Measurements from ENCODE around the gene NOL3. TPM values are rescaled to one million over a fixed set of nuclear protein-coding genes. Genes with fewer than 3 reads are reported as not detected.

NOL3 gene
- total and polyA plus RNA-seq, 9 of the 15 experiments (the other 6 are each of a cell fraction or from before 2014, with no cell fraction given): 0.45 to 14.0 (median 5.4) TPM

DNA sequence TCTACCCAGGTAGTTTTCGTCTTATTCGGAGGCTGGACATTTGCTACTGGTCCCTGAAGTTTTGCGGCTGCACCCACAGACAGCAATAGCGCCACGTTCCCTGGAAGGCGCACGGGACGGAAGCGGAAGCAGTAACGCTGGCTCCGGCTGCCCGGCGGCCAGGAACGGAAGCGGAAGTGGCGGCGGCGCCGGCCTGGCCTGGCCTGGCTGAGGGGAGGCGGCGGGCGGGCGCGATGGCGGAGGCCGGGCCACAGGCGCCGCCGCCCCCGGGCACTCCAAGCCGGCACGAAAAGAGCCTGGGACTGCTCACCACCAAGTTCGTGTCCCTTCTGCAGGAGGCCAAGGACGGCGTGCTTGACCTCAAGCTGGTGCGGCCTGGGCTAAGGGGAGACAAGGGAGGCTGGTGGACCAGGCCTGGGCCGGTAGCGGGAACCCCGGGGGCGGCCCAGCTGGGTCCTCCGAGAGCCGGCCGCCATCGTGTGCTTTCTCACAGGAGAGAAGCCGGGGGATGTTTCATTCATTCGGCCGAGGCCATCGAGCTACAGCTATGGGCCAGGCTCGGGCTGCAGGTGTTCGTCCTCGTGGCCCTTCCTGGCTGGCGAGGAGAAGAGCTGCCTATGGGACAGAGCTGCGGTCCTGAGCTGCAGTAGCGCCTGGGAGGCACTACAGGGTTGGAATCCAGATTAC, 21.8 kb downstream of the NOL3 start, which contains the start of gene E2F4 (continued):
- TF ChIP-seq, protein P1, sequence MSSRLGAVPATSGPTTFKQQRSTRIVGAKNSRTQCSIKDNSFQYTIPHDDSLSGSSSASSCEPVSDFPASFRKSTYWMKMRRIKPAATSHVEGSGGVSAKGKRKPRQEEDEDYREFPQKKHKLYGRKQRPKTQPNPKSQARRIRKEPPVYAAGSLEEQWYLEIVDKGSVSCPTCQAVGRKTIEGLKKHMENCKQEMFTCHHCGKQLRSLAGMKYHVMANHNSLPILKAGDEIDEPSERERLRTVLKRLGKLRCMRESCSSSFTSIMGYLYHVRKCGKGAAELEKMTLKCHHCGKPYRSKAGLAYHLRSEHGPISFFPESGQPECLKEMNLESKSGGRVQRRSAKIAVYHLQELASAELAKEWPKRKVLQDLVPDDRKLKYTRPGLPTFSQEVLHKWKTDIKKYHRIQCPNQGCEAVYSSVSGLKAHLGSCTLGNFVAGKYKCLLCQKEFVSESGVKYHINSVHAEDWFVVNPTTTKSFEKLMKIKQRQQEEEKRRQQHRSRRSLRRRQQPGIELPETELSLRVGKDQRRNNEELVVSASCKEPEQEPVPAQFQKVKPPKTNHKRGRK (tag; IDR thresholded peaks at IDR 0.05): no peak
- TF ChIP-seq, protein P2, sequence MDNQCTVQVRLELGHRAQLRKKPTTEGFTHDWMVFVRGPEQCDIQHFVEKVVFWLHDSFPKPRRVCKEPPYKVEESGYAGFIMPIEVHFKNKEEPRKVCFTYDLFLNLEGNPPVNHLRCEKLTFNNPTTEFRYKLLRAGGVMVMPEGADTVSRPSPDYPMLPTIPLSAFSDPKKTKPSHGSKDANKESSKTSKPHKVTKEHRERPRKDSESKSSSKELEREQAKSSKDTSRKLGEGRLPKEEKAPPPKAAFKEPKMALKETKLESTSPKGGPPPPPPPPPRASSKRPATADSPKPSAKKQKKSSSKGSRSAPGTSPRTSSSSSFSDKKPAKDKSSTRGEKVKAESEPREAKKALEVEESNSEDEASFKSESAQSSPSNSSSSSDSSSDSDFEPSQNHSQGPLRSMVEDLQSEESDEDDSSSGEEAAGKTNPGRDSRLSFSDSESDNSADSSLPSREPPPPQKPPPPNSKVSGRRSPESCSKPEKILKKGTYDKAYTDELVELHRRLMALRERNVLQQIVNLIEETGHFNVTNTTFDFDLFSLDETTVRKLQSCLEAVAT (IDR thresholded peaks at IDR 0.05): peak in 1 of 2 experiments; percentile 56; a peak in 2 of 4 replicates
- TF ChIP-seq ZNF583 (CRISPR knock-in tag; IDR thresholded peaks at IDR 0.05) (0 out of 2 replicates have a peak, but pooled peaks have one; percentile 50), HCFC1 (IDR thresholded peaks at IDR 0.05; ENCODE audit: low read depth, low read length) (peak; percentile 78), SETDB1 (IDR thresholded peaks at IDR 0.05; ENCODE audit: low read length) (no peak), DDX20 (tag; IDR thresholded peaks at IDR 0.05; ENCODE audit: low read depth) (no peak), BHLHE40 (IDR thresholded peaks at IDR 0.05; ENCODE audit: low read length) (peak; percentile 95), ZNF445 (CRISPR knock-in tag; IDR thresholded peaks at IDR 0.05; ENCODE audit: low read depth) (no peak), CREM (IDR thresholded peaks at IDR 0.05; ENCODE audit: low read depth) (peak; percentile 83), NBN (IDR thresholded peaks at IDR 0.05; ENCODE audit: low read depth) (no peak), NRF1 (conservative IDR thresholded peaks at IDR 0.05 in 1 of 2, IDR thresholded peaks at IDR 0.05 in 1 of 2) (peak in 1 of 2 experiments; percentile 34; a peak in 2 of 4 replicates), NR2F6 (CRISPR knock-in tag; IDR thresholded peaks at IDR 0.05) (no peak), TBL1XR1 (IDR thresholded peaks at IDR 0.05; ENCODE audit: low read length in 2 of 2) (peak; percentile 18 to 62; a peak in 1 of 4 replicates)
- TF ChIP-seq, protein P3, sequence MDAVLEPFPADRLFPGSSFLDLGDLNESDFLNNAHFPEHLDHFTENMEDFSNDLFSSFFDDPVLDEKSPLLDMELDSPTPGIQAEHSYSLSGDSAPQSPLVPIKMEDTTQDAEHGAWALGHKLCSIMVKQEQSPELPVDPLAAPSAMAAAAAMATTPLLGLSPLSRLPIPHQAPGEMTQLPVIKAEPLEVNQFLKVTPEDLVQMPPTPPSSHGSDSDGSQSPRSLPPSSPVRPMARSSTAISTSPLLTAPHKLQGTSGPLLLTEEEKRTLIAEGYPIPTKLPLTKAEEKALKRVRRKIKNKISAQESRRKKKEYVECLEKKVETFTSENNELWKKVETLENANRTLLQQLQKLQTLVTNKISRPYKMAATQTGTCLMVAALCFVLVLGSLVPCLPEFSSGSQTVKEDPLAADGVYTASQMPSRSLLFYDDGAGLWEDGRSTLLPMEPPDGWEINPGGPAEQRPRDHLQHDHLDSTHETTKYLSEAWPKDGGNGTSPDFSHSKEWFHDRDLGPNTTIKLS (IDR thresholded peaks at IDR 0.05; ENCODE audit: borderline replicate concordance, low read depth): peak; percentile 64; the same call in 1 of the 2 replicates
- TF ChIP-seq, protein P4, sequence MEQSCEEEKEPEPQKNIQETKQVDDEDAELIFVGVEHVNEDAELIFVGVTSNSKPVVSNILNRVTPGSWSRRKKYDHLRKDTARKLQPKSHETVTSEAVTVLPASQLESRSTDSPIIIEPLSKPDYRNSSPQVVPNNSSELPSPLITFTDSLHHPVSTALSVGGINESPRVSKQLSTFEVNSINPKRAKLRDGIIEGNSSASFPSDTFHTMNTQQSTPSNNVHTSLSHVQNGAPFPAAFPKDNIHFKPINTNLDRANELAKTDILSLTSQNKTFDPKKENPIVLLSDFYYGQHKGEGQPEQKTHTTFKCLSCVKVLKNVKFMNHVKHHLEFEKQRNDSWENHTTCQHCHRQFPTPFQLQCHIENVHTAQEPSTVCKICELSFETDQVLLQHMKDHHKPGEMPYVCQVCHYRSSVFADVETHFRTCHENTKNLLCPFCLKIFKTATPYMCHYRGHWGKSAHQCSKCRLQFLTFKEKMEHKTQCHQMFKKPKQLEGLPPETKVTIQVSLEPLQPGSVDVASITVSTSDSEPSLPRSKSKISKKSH (CRISPR knock-in tag; IDR thresholded peaks at IDR 0.05): no peak
- TF ChIP-seq, protein P5, sequence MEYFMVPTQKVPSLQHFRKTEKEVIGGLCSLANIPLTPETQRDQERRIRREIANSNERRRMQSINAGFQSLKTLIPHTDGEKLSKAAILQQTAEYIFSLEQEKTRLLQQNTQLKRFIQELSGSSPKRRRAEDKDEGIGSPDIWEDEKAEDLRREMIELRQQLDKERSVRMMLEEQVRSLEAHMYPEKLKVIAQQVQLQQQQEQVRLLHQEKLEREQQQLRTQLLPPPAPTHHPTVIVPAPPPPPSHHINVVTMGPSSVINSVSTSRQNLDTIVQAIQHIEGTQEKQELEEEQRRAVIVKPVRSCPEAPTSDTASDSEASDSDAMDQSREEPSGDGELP (CRISPR knock-in tag; IDR thresholded peaks at IDR 0.05; ENCODE audit: borderline replicate concordance): peak; percentile 80
- TF ChIP-seq, protein P6, sequence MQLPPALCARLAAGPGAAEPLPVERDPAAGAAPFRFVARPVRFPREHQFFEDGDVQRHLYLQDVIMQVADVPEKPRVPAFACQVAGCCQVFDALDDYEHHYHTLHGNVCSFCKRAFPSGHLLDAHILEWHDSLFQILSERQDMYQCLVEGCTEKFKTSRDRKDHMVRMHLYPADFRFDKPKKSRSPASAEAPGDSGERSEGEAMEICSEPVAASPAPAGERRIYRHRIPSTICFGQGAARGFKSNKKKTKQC (CRISPR knock-in tag; IDR thresholded peaks at IDR 0.05): peak; percentile 68; the same call in 1 of the 2 replicates
- TF ChIP-seq, protein P7, sequence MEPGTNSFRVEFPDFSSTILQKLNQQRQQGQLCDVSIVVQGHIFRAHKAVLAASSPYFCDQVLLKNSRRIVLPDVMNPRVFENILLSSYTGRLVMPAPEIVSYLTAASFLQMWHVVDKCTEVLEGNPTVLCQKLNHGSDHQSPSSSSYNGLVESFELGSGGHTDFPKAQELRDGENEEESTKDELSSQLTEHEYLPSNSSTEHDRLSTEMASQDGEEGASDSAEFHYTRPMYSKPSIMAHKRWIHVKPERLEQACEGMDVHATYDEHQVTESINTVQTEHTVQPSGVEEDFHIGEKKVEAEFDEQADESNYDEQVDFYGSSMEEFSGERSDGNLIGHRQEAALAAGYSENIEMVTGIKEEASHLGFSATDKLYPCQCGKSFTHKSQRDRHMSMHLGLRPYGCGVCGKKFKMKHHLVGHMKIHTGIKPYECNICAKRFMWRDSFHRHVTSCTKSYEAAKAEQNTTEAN (CRISPR knock-in tag; IDR thresholded peaks at IDR 0.05): 0 out of 2 replicates have a peak, but pooled peaks have one; percentile 35
